K562 (cell line): ENCODE results near the gene SDS. TPM values are rescaled to one million over a fixed set of nuclear protein-coding genes. Genes with fewer than 3 reads are reported as not detected.

Experiments used
- ATAC-seq: fragments of 200-7000 bp; cut with Tn5 transposase; 3 replicates; pipeline ENCODE4 v1.9.1; 2020; ENCODE audit warnings: moderate library complexity
- BruUV-seq: library from RNA; stranded (reverse); fragments of 400-500 nt; replicated peaks from 2 replicates; lab custom pipeline; 2021; lab: Mats Ljungman, UMichigan
- CTCF ChIA-PET: fragments of 300-600 bp; formaldehyde crosslinking; extraction: SDS; loops from one replicate; lab custom pipeline; 2021; ENCODE audit warnings: low intra/inter-chr PET ratio; lab: Yijun Ruan, JAX
- POLR2A ChIA-PET: fragments of 300-600, 350-650 bp; sonication (Branson Sonifier 250); formaldehyde crosslinking; extraction: SDS; loops from one replicate; lab custom pipeline; 2021; ENCODE audit warnings: antibody characterized with exemption, inconsistent platforms; lab: Yijun Ruan, JAX
- DNase-seq, 4 experiments: peaks; one replicate each; pipeline versions ENCODE4 v3.0.0 to v3.0.0-alpha.2; 2011 to 2018; ENCODE audit warnings: low spot score in 3 of 4, mixed read lengths in 3 of 4; ENCODE audit errors: extremely low read depth in 1 of 4
- FAIRE-seq: peaks from 2 replicates; lab custom pipeline; 2011; peaks lifted over from hg19 to GRCh38; lab: Jason Lieb, UNC
- H2AFZ ChIP-seq: 2 replicates; pipeline ENCODE4 v1.6.0; 2011; ENCODE audit warnings: low read depth, low read length, control low read depth, inconsistent platforms
- H3K27ac ChIP-seq: fragments of 200-600 bp; 3 replicates; pipeline ENCODE4 v1.8.0; 2011; ENCODE audit warnings: low read depth, mild to moderate bottlenecking, control low read depth, inconsistent platforms, low read length, moderate library complexity, mixed read lengths; ENCODE audit errors: extremely low read depth
- H3K27me3 ChIP-seq, 2 experiments: fragments of 300-600 bp in 1 of 2; 2 replicates in 1 of 2; 3 replicates in 1 of 2; pipeline versions ENCODE4 v1.6.0 to v1.8.0; 2011; ENCODE audit warnings: inconsistent platforms in 2 of 2, low read length in 2 of 2, mild to moderate bottlenecking in 1 of 2, mixed read lengths in 1 of 2, moderate library complexity in 1 of 2; ENCODE audit not compliant: control insufficient read depth in 2 of 2, insufficient read depth in 2 of 2
- H3K36me3 ChIP-seq: fragments of 300-600 bp; 3 replicates; pipeline ENCODE4 v1.8.0; 2011; ENCODE audit warnings: mild to moderate bottlenecking, low read length, inconsistent platforms; ENCODE audit not compliant: control insufficient read depth, insufficient read depth
- H3K4me1 ChIP-seq, 2 experiments: fragments of 200-600 bp in 1 of 2; replicated peaks in 1 of 2; 2 replicates in 1 of 2; 3 replicates in 1 of 2; pipeline versions ENCODE4 v1.5.1 to v1.8.0; 2011; ENCODE audit warnings: inconsistent platforms in 2 of 2, low read length in 2 of 2, mild to moderate bottlenecking in 1 of 2, mixed read lengths in 1 of 2, moderate library complexity in 1 of 2; ENCODE audit not compliant: control insufficient read depth in 2 of 2, insufficient read depth in 2 of 2
- H3K4me2 ChIP-seq: 2 replicates; pipeline ENCODE4 v1.6.1; 2011; ENCODE audit warnings: low read length, control low read depth, inconsistent platforms, mixed read lengths; ENCODE audit not compliant: insufficient read depth
- H3K4me3 ChIP-seq: fragments of 200-600 bp; sonication (generic), shearing (Covaris generic); 2 replicates; pipeline ENCODE4 v1.5.1; 2016; ENCODE audit warnings: control low read depth, inconsistent platforms
- H3K79me2 ChIP-seq: fragments of 200-600 bp; 3 replicates; pipeline ENCODE4 v1.8.0; 2011; ENCODE audit warnings: low read length, inconsistent platforms; ENCODE audit not compliant: control insufficient read depth, insufficient read depth
- H3K9ac ChIP-seq, 2 experiments: 2 replicates each; pipeline versions ENCODE4 v1.6.0 to v1.6.1; 2011; ENCODE audit warnings: low read depth in 2 of 2, low read length in 2 of 2, control low read depth in 1 of 2, inconsistent platforms in 1 of 2, mild to moderate bottlenecking in 1 of 2, mixed read lengths in 1 of 2; ENCODE audit not compliant: insufficient read depth in 1 of 2
- H3K9me1 ChIP-seq: one replicate; pipeline ENCODE4 v1.6.0; 2011; ENCODE audit warnings: inconsistent platforms, mild to moderate bottlenecking, low read length, moderate library complexity; ENCODE audit not compliant: control insufficient read depth, insufficient read depth
- H3K9me3 ChIP-seq: replicated peaks from 2 replicates; pipeline ENCODE4 v1.5.1; 2011; ENCODE audit warnings: low read depth, low read length, inconsistent platforms; ENCODE audit not compliant: control insufficient read depth, insufficient read depth
- H4K20me1 ChIP-seq: replicated peaks from 2 replicates; pipeline ENCODE4 v1.6.1; 2011; ENCODE audit warnings: low read length, inconsistent platforms, mixed read lengths; ENCODE audit not compliant: control insufficient read depth, insufficient read depth
- ASH1L ChIP-seq: fragments of 450-650 bp; IDR thresholded peaks from 2 replicates; pipeline ENCODE4 v1.6.1; 2018; ENCODE audit warnings: borderline replicate concordance, mild to moderate bottlenecking, low read depth; ENCODE audit not compliant: partially characterized antibody
- BCOR ChIP-seq: fragments of 450-650 bp; IDR thresholded peaks from 2 replicates; pipeline ENCODE4 v1.6.1; 2016
- KLF16 ChIP-seq: IDR thresholded peaks from 2 replicates; pipeline ENCODE4 v1.6.1; 2016; ENCODE audit warnings: antibody characterized with exemption
- NEUROD1 ChIP-seq: fragments of 150-350 bp; IDR thresholded peaks from 2 replicates; pipeline ENCODE4 v1.6.1; 2014; ENCODE audit warnings: borderline replicate concordance, low read length, low read depth; ENCODE audit not compliant: partially characterized antibody
- RBM25 ChIP-seq: fragments of 200-400 bp; formaldehyde crosslinking; IDR thresholded peaks from 2 replicates; pipeline ENCODE4 v1.6.1; 2018; ENCODE audit warnings: low read length, low read depth, moderate library complexity; ENCODE audit not compliant: severe bottlenecking
- ZFP36 ChIP-seq: fragments of 150-350 bp; IDR thresholded peaks from 2 replicates; pipeline ENCODE4 v1.6.1; 2018; ENCODE audit warnings: low read length, low read depth; ENCODE audit not compliant: partially characterized antibody
- WGBS: fragments of 100-300 bp; shearing (Covaris generic); methylation state at CpG from one replicate; pipeline ENCODE4 v1.1.6; 2016; ENCODE audit warnings: low coverage, mixed read lengths; ENCODE audit not compliant: insufficient coverage; ENCODE audit errors: missing lambda C conversion rate; 5-methylcytosine and 5-hydroxymethylcytosine counted together
- in situ Hi-C: fragments of 300-500 bp; cut with MboI; formaldehyde crosslinking; loops from 4 replicates; pipeline ENCODE4 v1.15.0; 2018; ENCODE audit warnings: inconsistent platforms, mixed read lengths
- intact Hi-C: fragments of 100-400 bp; cut with micrococcal nuclease; formaldehyde crosslinking; loops from 2 replicates; pipeline ENCODE4 v1.14.2; 2022
- polyA plus RNA-seq, 8 experiments: library from polyadenylated mRNA; depleted of rRNA in 4 of 8; stranded (reverse) in 5 of 8; unstranded in 3 of 8; fragments of >200 nt; fragmentation: Nextera tagmentation in 2 of 8; fragmentation: Illumina TruSeq in 1 of 8; extraction: Ambion mirVana in 2 of 8; extraction: Trizol in 1 of 8; gene quantifications; 2 replicates each; pipeline versions ENCODE4 v1.2.1 to v1.2.3, GENCODE V29; 2011 to 2014; ENCODE audit warnings: inconsistent platforms in 1 of 8, missing spikeins in 1 of 8
- total RNA-seq, 7 experiments: library from RNA; depleted of rRNA in 6 of 7; stranded (reverse); fragments of >200 nt in 6 of 7; fragmentation: Illumina TruSeq in 2 of 7; extraction: Trizol in 2 of 7; gene quantifications; 2 replicates each; pipeline versions ENCODE4 v1.2.1 to v1.2.3, GENCODE V29; 2011 to 2021; ENCODE audit warnings: low replicate concordance in 1 of 7
- TF ChIP-seq, protein P1 (sequence below), 2 experiments: fragments of 450-650 bp; IDR thresholded peaks; 2 replicates each; pipeline ENCODE4 v1.6.1; 2016; ENCODE audit warnings: mild to moderate bottlenecking in 2 of 2, borderline replicate concordance in 1 of 2, low read depth in 1 of 2, moderate library complexity in 1 of 2

SDS gene
- total and polyA plus RNA-seq, 9 of the 15 experiments (the other 6 are each of a cell fraction or from before 2014, with no cell fraction given) = 0.07 to 1.1 (median 0.12) TPM; not detected in 1

GRCh38 chr12:113418213-113418879 lies 14.7 kb upstream of the SDS start:
- intact Hi-C loops (no loop called here), in situ Hi-C loops (loop anchor here (25.0 kb wide), 1 partner anchor 231 kb away; the partner anchor contains the start of genes DDX54 and RITA1)
- Histone ChIP-seq H3K36me3 (no peaks in the 10 kb centered on the region), H3K27me3 (no peaks in the 10 kb centered on the region), H2AFZ (peak overlapping the region; percentile 11; the same call in 1 of the 2 replicates), H3K9me1 (no peaks in the 10 kb centered on the region), H3K79me2 (peaks cover 10% of the 10 kb centered on the region), H3K9ac (peak overlapping the region in 1 of 2 experiments; percentile 75; a peak in 1 of 4 replicates), H3K4me1 (peaks cover 32 to 39% of the 10 kb centered on the region in 2 experiments), H3K9me3 (no peaks in the 10 kb centered on the region; the same call in 1 of the 2 replicates), H3K27ac (no peak overlapping the region), H3K4me2 (no peak overlapping the region), H4K20me1 (no peaks in the 10 kb centered on the region), H3K4me3 (no peak overlapping the region)
- TF ChIP-seq KLF16 (no peak), NEUROD1 (no peak), ASH1L (no peak), RBM25 (peak; percentile 58), BCOR (peak; percentile 53; the same call in 1 of the 2 replicates), ZFP36 (peak; percentile 76)
- TF ChIP-seq, protein P1, sequence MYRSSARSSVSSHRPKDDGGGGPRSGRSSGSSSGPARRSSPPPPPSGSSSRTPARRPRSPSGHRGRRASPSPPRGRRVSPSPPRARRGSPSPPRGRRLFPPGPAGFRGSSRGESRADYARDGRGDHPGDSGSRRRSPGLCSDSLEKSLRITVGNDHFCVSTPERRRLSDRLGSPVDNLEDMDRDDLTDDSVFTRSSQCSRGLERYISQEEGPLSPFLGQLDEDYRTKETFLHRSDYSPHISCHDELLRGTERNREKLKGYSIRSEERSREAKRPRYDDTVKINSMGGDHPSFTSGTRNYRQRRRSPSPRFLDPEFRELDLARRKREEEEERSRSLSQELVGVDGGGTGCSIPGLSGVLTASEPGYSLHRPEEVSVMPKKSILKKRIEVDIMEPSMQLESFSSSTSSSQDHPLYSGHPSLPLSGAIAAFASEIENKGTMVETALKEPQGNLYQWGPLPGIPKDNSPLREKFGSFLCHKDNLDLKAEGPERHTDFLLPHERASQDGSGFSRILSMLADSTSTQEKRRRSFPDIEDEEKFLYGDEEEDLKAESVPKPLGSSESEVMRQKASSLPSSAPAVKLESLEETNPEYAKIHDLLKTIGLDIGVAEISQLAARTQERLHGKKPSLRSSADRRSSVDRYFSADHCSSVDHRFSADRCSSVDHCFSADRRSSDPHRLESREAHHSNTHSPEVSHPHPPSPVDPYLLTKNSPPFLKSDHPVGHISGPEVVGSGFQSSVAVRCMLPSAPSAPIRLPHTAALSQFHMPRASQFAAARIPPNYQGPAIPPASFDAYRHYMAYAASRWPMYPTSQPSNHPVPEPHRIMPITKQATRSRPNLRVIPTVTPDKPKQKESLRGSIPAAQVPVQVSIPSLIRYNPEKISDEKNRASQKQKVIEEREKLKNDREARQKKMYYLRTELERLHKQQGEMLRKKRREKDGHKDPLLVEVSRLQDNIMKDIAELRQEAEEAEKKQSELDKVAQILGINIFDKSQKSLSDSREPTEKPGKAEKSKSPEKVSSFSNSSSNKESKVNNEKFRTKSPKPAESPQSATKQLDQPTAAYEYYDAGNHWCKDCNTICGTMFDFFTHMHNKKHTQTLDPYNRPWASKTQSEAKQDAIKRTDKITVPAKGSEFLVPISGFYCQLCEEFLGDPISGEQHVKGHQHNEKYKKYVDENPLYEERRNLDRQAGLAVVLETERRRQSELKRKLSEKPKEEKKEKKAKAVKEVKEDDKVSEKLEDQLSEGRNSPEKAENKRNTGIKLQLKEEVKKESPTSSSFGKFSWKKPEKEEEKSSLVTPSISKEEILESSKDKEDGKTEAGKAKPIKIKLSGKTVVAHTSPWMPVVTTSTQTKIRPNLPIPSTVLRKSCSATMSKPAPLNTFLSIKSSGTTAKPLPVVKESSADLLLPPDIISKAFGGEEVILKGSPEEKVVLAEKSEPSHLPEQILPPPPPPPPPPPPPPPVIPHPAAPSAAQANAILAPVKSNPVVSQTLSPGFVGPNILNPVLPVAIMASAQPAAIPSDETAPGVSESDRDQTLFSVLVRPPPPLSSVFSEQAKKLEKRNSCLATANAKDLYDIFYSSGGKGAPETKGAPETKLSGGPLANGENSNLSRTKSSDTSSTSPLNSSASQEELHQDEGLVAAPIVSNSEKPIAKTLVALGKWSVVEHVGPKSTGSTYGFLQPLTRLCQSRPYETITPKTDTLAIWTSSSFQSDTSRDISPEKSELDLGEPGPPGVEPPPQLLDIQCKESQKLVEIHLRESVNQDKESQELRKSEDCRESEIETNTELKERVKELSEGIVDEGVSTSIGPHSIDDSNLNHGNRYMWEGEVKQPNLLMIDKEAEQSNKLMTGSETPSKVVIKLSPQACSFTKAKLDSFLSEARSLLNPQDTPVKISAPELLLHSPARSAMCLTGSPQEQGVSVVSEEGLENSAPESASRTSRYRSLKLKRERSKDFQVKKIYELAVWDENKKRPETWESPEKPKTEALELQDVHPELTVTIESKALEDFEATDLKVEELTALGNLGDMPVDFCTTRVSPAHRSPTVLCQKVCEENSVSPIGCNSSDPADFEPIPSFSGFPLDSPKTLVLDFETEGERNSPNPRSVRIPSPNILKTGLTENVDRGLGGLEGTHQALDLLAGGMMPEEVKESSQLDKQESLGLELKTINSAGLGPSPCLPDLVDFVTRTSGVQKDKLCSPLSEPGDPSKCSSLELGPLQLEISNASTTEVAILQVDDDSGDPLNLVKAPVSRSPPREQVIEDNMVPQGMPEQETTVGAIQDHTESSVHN (IDR thresholded peaks at IDR 0.05; ENCODE audit: borderline replicate concordance in 1 of 2, low read depth in 1 of 2) = no peak
- DNase-seq (no peak), ATAC-seq (no peak), FAIRE-seq (no peak)
- WGBS = 45% methylated on average over 13 of the region's 13 CpGs
- CTCF ChIA-PET = interaction anchor here (0.6 kb wide), 1 partner anchor 40 kb away, joined by 4 read pairs; no protein-coding TSS in a partner anchor
- no TSS peak for BruUV-seq
- POLR2A ChIA-PET = interaction anchor here (0.6 kb wide), 1 partner anchor 257 kb away, joined by 3 read pairs; no protein-coding TSS in a partner anchor
